SK-N-MC (cell line): ENCODE data around the gene IFT25.

ENCODE experiments used
- DNase-seq: peaks from one replicate; pipeline ENCODE4 v3.0.0-alpha.2; 2011; ENCODE audit warnings: low read depth, low spot score
- H3K27ac ChIP-seq: fragments of 200-600 bp; sonication (generic); 2 replicates; pipeline ENCODE4 v1.5.1; 2016; ENCODE audit warnings: mixed run types
- H3K36me3 ChIP-seq: fragments of 200-600 bp; sonication (generic); 2 replicates; pipeline ENCODE4 v1.6.1; 2017; ENCODE audit warnings: antibody characterized with exemption, low read length, mixed read lengths; ENCODE audit not compliant: insufficient read depth
- H3K4me3 ChIP-seq: fragments of 200-600 bp; sonication (generic); 2 replicates; pipeline ENCODE4 v1.5.1; 2016
- H3K9ac ChIP-seq: fragments of 200-600 bp; sonication (generic); 2 replicates; pipeline ENCODE4 v1.8.0; 2017; ENCODE audit warnings: mixed run types, mixed read lengths; ENCODE audit not compliant: insufficient read length
- H3K9me3 ChIP-seq: fragments of 200-600 bp; sonication (generic); 2 replicates; pipeline ENCODE4 v1.6.1; 2017; ENCODE audit warnings: low read depth, mild to moderate bottlenecking, antibody characterized with exemption, low read length, moderate library complexity, mixed read lengths
- EZH2 ChIP-seq: fragments of 200-600 bp; sonication (generic); IDR thresholded peaks from one replicate; pipeline ENCODE4 v1.6.1; 2017; ENCODE audit warnings: antibody characterized with exemption
- FOXP2 ChIP-seq: optimal IDR thresholded peaks from 2 replicates; pipeline ENCODE3; 2011; ENCODE audit warnings: mild to moderate bottlenecking, moderate library complexity; ENCODE audit not compliant: insufficient read depth; ENCODE audit errors: extremely low read length, control extremely low read depth
- POLR2AphosphoS5 ChIP-seq: IDR thresholded peaks from 2 replicates; pipeline ENCODE4 v1.6.1; 2012; ENCODE audit warnings: mild to moderate bottlenecking, low read depth, low read length, borderline replicate concordance

Gene IFT25

GRCh38 chr1:53927376-53927881 lies 18.1 kb downstream of the IFT25 start:
- DNase-seq: no peak
- no peak overlapping the region for H3K9ac ChIP-seq
- H3K4me3 ChIP-seq: no peak overlapping the region
- no peak overlapping the region for H3K27ac ChIP-seq
- H3K9me3 ChIP-seq: no peaks in the 10 kb centered on the region
- H3K36me3 ChIP-seq: peaks cover 53% of the 10 kb centered on the region
- TF ChIP-seq EZH2: no peak
- TF ChIP-seq POLR2AphosphoS5: no peak
- no peak for TF ChIP-seq FOXP2

GRCh38 chr1:53919675-53920066 lies 25.8 kb downstream of the IFT25 start:
- H3K27ac ChIP-seq: no peak overlapping the region
- H3K9me3 ChIP-seq: no peaks in the 10 kb centered on the region
- no peak overlapping the region for H3K4me3 ChIP-seq
- peaks cover 60% of the 10 kb centered on the region for H3K36me3 ChIP-seq
- TF ChIP-seq FOXP2 (no peak), EZH2 (no peak), POLR2AphosphoS5 (no peak)
- DNase-seq: no peak
- H3K9ac ChIP-seq: no peak overlapping the region

- Histone ChIP-seq H3K9ac (no peak overlapping the region), H3K27ac (no peak overlapping the region), H3K9me3 (no peaks in the 10 kb centered on the region), H3K36me3 (peaks cover 54% of the 10 kb centered on the region), H3K4me3 (no peak overlapping the region)
- TF ChIP-seq POLR2AphosphoS5 (no peak), EZH2 (no peak), FOXP2 (no peak)
- no peak for DNase-seq
These were observed 27.2 kb downstream of the IFT25 start for GRCh38 chr1:53918343-53918742.

GRCh38 chr1:53913352-53914033 lies 32.0 kb downstream of the IFT25 start:
- TF ChIP-seq POLR2AphosphoS5 (no peak), EZH2 (no peak), FOXP2 (no peak)
- Histone ChIP-seq H3K36me3 (peaks cover 12% of the 10 kb centered on the region), H3K4me3 (no peak overlapping the region), H3K9me3 (no peaks in the 10 kb centered on the region), H3K9ac (no peak overlapping the region), H3K27ac (no peak overlapping the region)
- DNase-seq: no peak

GRCh38 chr1:53911442-53911841 lies 34.1 kb downstream of the IFT25 start:
- Histone ChIP-seq H3K9ac (no peak overlapping the region), H3K9me3 (no peaks in the 10 kb centered on the region), H3K27ac (no peak overlapping the region), H3K36me3 (peaks cover 6% of the 10 kb centered on the region; the same call in 1 of the 2 replicates), H3K4me3 (no peak overlapping the region)
- TF ChIP-seq FOXP2 (no peak), POLR2AphosphoS5 (no peak), EZH2 (no peak)
- DNase-seq: no peak

GRCh38 chr1:53909946-53910345 lies 35.6 kb downstream of the IFT25 start:
- no peaks in the 10 kb centered on the region for H3K9me3 ChIP-seq
- H3K36me3 ChIP-seq: no peaks in the 10 kb centered on the region
- H3K4me3 ChIP-seq: no peak overlapping the region
- no peak overlapping the region for H3K27ac ChIP-seq
- TF ChIP-seq FOXP2 (no peak), POLR2AphosphoS5 (no peak), EZH2 (no peak)
- H3K9ac ChIP-seq: no peak overlapping the region
- DNase-seq: no peak

GRCh38 chr1:53906121-53906520 lies 39.4 kb downstream of the IFT25 start:
- Histone ChIP-seq H3K36me3 (no peaks in the 10 kb centered on the region), H3K9ac (no peak overlapping the region)
- TF ChIP-seq EZH2: no peak
- no peak for TF ChIP-seq POLR2AphosphoS5
- TF ChIP-seq FOXP2: no peak

GRCh38 chr1:53905509-53905908 lies 40.0 kb downstream of the IFT25 start:
- no peak overlapping the region for H3K9ac ChIP-seq
- no peak for DNase-seq
- TF ChIP-seq EZH2 (no peak), POLR2AphosphoS5 (no peak), FOXP2 (no peak)
- H3K36me3 ChIP-seq: no peaks in the 10 kb centered on the region
- no peak overlapping the region for H3K27ac ChIP-seq
- no peak overlapping the region for H3K4me3 ChIP-seq
- no peaks in the 10 kb centered on the region for H3K9me3 ChIP-seq

More at GRCh38 chr1:53906121-53906520, 39.4 kb downstream of the IFT25 start:
- DNase-seq: no peak
- no peak overlapping the region for H3K4me3 ChIP-seq
- no peak overlapping the region for H3K27ac ChIP-seq
- no peaks in the 10 kb centered on the region for H3K9me3 ChIP-seq
